ENCODE data around the gene MRAS.

- TF ChIP-seq CTCF (tag by site-specific recombination; IDR thresholded peaks at IDR 0.05): no peak
- no peak for TF ChIP-seq ZNF670 (tag by site-specific recombination; IDR thresholded peaks at IDR 0.05; ENCODE audit: low read depth)
Measured at GRCh38 chr3:138366006-138366759, 17.8 kb downstream of the MRAS start.

All from HEK293 (cell line).